HG02973 (cell line): Measurements from ENCODE around the gene GCN1.

Source experiments
- ATAC-seq: cut with Tn5 transposase; IDR thresholded peaks from one replicate; pipeline ENCODE4 v1.9.1; 2021; ENCODE audit warnings: moderate library complexity; ENCODE audit not compliant: unreplicated experiment

Gene GCN1

GRCh38 chr12:120183211-120183631 is 11.3 kb downstream of the GCN1 start:
- ATAC-seq = no peak

GRCh38 chr12:120181991-120182631 is 12.4 kb downstream of the GCN1 start:
- no peak for ATAC-seq

- no peak for ATAC-seq
Measured at GRCh38 chr12:120180975-120181374, 13.5 kb downstream of the GCN1 start.

- ATAC-seq = no peak
Measured at GRCh38 chr12:120175537-120175936, 19.0 kb downstream of the GCN1 start.

- no peak for ATAC-seq
Measured at GRCh38 chr12:120175062-120175461, 19.5 kb downstream of the GCN1 start.

GRCh38 chr12:120172053-120172452 is 22.5 kb downstream of the GCN1 start:
- ATAC-seq = no peak

- ATAC-seq = no peak
Measured at GRCh38 chr12:120170631-120171030, 23.9 kb downstream of the GCN1 start.

- ATAC-seq = no peak
Measured at GRCh38 chr12:120169946-120170345, 24.6 kb downstream of the GCN1 start.

GRCh38 chr12:120168337-120168736 is 26.2 kb downstream of the GCN1 start:
- ATAC-seq = no peak

- no peak for ATAC-seq
Measured at GRCh38 chr12:120167529-120168095, 26.9 kb downstream of the GCN1 start.

GRCh38 chr12:120164293-120164692 is 30.2 kb downstream of the GCN1 start:
- ATAC-seq = no peak

GRCh38 chr12:120162763-120163162 is 31.8 kb downstream of the GCN1 start:
- no peak for ATAC-seq

- no peak for ATAC-seq
Measured at GRCh38 chr12:120161852-120162251, 32.7 kb downstream of the GCN1 start.

- no peak for ATAC-seq
Measured at GRCh38 chr12:120159509-120160237, 34.8 kb downstream of the GCN1 start.

- ATAC-seq = no peak
Measured at GRCh38 chr12:120158351-120158750, 36.2 kb downstream of the GCN1 start.

GRCh38 chr12:120157678-120158077 is 36.8 kb downstream of the GCN1 start:
- ATAC-seq = no peak

GRCh38 chr12:120156315-120157259 is 37.9 kb downstream of the GCN1 start:
- no peak for ATAC-seq

GRCh38 chr12:120155072-120155471 is 39.4 kb downstream of the GCN1 start:
- no peak for ATAC-seq

GRCh38 chr12:120150919-120151525 is 43.5 kb downstream of the GCN1 start:
- ATAC-seq = no peak

GRCh38 chr12:120148011-120148410 is 46.5 kb downstream of the GCN1 start:
- no peak for ATAC-seq

GRCh38 chr12:120145164-120145563 is 49.4 kb downstream of the GCN1 start:
- no peak for ATAC-seq
